Neural progenitor cell (in vitro differentiated cells): Measurements from ENCODE around the gene ACACA. TPM values are rescaled to one million over a fixed set of nuclear protein-coding genes. Genes with fewer than 3 reads are reported as not detected.

Source experiments
- DNase-seq: peaks from one replicate; pipeline ENCODE4 v3.0.0-alpha.2; 2016; ENCODE audit warnings: low spot score
- H2AFZ ChIP-seq: fragments of 200-600 bp; sonication (generic); replicated peaks from 2 replicates; pipeline ENCODE4 v1.6.1; 2016; ENCODE audit warnings: antibody characterized with exemption
- H3F3A ChIP-seq: fragments of 200-600 bp; sonication (generic); 2 replicates; pipeline ENCODE4 v1.6.1; 2016; ENCODE audit warnings: antibody characterized with exemption, low read depth
- H3K27ac ChIP-seq: fragments of 200-600 bp; sonication (generic); 2 replicates; pipeline ENCODE4 v1.5.1; 2016; ENCODE audit warnings: mild to moderate bottlenecking
- H3K27me3 ChIP-seq: fragments of 200-600 bp; sonication (generic); 2 replicates; pipeline ENCODE4 v1.6.1; 2016; ENCODE audit warnings: mild to moderate bottlenecking, moderate library complexity
- H3K36me3 ChIP-seq: fragments of 200-600 bp; sonication (generic); 2 replicates; pipeline ENCODE4 v1.5.1; 2016
- H3K4me1 ChIP-seq: fragments of 200-600 bp; sonication (generic); 2 replicates; pipeline ENCODE4 v1.6.1; 2016; ENCODE audit warnings: mixed run types
- H3K4me2 ChIP-seq: fragments of 200-600 bp; sonication (generic); 2 replicates; pipeline ENCODE4 v1.6.1; 2016
- H3K4me3 ChIP-seq: fragments of 200-600 bp; sonication (generic); 2 replicates; pipeline ENCODE4 v1.5.1; 2016
- H3K79me2 ChIP-seq: fragments of 200-600 bp; sonication (generic); 2 replicates; pipeline ENCODE4 v1.6.1; 2016; ENCODE audit warnings: low read depth
- H3K9ac ChIP-seq: fragments of 200-600 bp; sonication (generic); 2 replicates; pipeline ENCODE4 v1.6.1; 2016
- H3K9me3 ChIP-seq: fragments of 200-600 bp; sonication (generic); 2 replicates; pipeline ENCODE4 v1.5.1; 2016; ENCODE audit warnings: low read depth
- H4K20me1 ChIP-seq: fragments of 200-600 bp; sonication (generic); 2 replicates; pipeline ENCODE4 v1.6.1; 2016; ENCODE audit warnings: low read depth
- H3K27ac Mint-ChIP-seq: 3 replicates; pipeline ENCODE4 v1.8.0; 2021; ENCODE audit warnings: mixed read lengths
- H3K27me3 Mint-ChIP-seq: 2 replicates; pipeline ENCODE4 v1.8.0; 2022; ENCODE audit warnings: low read depth, mild to moderate bottlenecking, inconsistent platforms, moderate library complexity, mixed read lengths; ENCODE audit not compliant: insufficient read depth
- H3K36me3 Mint-ChIP-seq: 3 replicates; pipeline ENCODE4 v1.8.0; 2021; ENCODE audit warnings: mixed read lengths
- H3K4me1 Mint-ChIP-seq: 3 replicates; pipeline ENCODE4 v1.8.0; 2021; ENCODE audit warnings: mixed read lengths
- H3K4me3 Mint-ChIP-seq: 3 replicates; pipeline ENCODE4 v1.8.0; 2021; ENCODE audit warnings: mild to moderate bottlenecking, moderate library complexity, mixed read lengths
- H3K9me3 Mint-ChIP-seq: 3 replicates; pipeline ENCODE4 v1.8.0; 2020; ENCODE audit warnings: mixed read lengths
- CTCF ChIP-seq: fragments of 200-600 bp; sonication (generic); IDR thresholded peaks from 2 replicates; pipeline ENCODE4 v1.5.1; 2017; ENCODE audit warnings: antibody characterized with exemption, mild to moderate bottlenecking
- EZH2 ChIP-seq: fragments of 200-600 bp; sonication (generic); IDR thresholded peaks from 2 replicates; pipeline ENCODE4 v1.6.1; 2017; ENCODE audit warnings: antibody characterized with exemption, mild to moderate bottlenecking, moderate library complexity
- EZH2phosphoT487 ChIP-seq: fragments of 200-600 bp; sonication (generic); IDR thresholded peaks from 2 replicates; pipeline ENCODE4 v1.6.1; 2017; ENCODE audit warnings: antibody characterized with exemption
- total RNA-seq: library from RNA; depleted of rRNA; stranded (reverse); fragments of >200 nt; gene quantifications from 2 replicates; pipeline ENCODE4 v1.2.3, GENCODE V29; 2015; ENCODE audit warnings: low replicate concordance

The ACACA gene
- total RNA-seq, 1 donor from 2014 or later, result 88.6 TPM

GRCh38 chr17:37293770-37294169, 112.9 kb downstream of the ACACA start:
- Histone ChIP-seq H3F3A (peaks cover 39% of the 10 kb centered on the region), H3K79me2 (peaks cover 96% of the 10 kb centered on the region), H4K20me1 (peaks cover 5% of the 10 kb centered on the region), H3K4me2 (no peak overlapping the region), H3K36me3 (no peaks in the 10 kb centered on the region), H3K4me3 (no peak overlapping the region), H3K27me3 (no peaks in the 10 kb centered on the region), H3K9me3 (no peaks in the 10 kb centered on the region), H3K9ac (no peak overlapping the region), H3K4me1 (peaks cover 21% of the 10 kb centered on the region), H2AFZ (no peak overlapping the region), H3K27ac (no peak overlapping the region)
- H3K36me3 Mint-ChIP-seq, result peaks cover 9% of the 10 kb centered on the region
- DNase-seq, result no peak
- TF ChIP-seq EZH2phosphoT487 (no peak), CTCF (no peak), EZH2 (no peak)
- H3K9me3 Mint-ChIP-seq, result no peaks in the 10 kb centered on the region
- no peak overlapping the region for H3K27ac Mint-ChIP-seq
- H3K4me3 Mint-ChIP-seq, result no peak overlapping the region
- peaks cover 15% of the 10 kb centered on the region for H3K4me1 Mint-ChIP-seq
- H3K27me3 Mint-ChIP-seq, result peaks cover 2% of the 10 kb centered on the region

GRCh38 chr17:37292429-37293139, 114.1 kb downstream of the ACACA start:
- H3K36me3 Mint-ChIP-seq, result peaks cover 9% of the 10 kb centered on the region
- Histone ChIP-seq H3K79me2 (peaks cover 93% of the 10 kb centered on the region), H3K4me2 (no peak overlapping the region), H3K4me3 (no peak overlapping the region), H3K27ac (no peak overlapping the region), H3K4me1 (peaks cover 11% of the 10 kb centered on the region), H3K27me3 (no peaks in the 10 kb centered on the region), H3K9ac (no peak overlapping the region), H2AFZ (no peak overlapping the region), H4K20me1 (peaks cover 3% of the 10 kb centered on the region), H3K36me3 (no peaks in the 10 kb centered on the region), H3K9me3 (no peaks in the 10 kb centered on the region), H3F3A (peaks cover 27% of the 10 kb centered on the region)
- peaks cover 9% of the 10 kb centered on the region for H3K4me1 Mint-ChIP-seq
- H3K27me3 Mint-ChIP-seq, result peaks cover 2% of the 10 kb centered on the region
- no peak overlapping the region for H3K4me3 Mint-ChIP-seq
- no peak for TF ChIP-seq EZH2phosphoT487
- TF ChIP-seq EZH2, result no peak
- no peak for TF ChIP-seq CTCF
- no peaks in the 10 kb centered on the region for H3K9me3 Mint-ChIP-seq
- no peak overlapping the region for H3K27ac Mint-ChIP-seq
- DNase-seq, result no peak

- Histone ChIP-seq H3K79me2 (peaks cover 90% of the 10 kb centered on the region), H3K27me3 (no peaks in the 10 kb centered on the region), H3K27ac (no peak overlapping the region), H4K20me1 (peaks cover 6% of the 10 kb centered on the region), H3K9ac (no peak overlapping the region), H2AFZ (no peak overlapping the region), H3K4me3 (no peak overlapping the region), H3K4me1 (peaks cover 11% of the 10 kb centered on the region), H3F3A (peaks cover 28% of the 10 kb centered on the region), H3K4me2 (no peak overlapping the region), H3K36me3 (no peaks in the 10 kb centered on the region), H3K9me3 (no peaks in the 10 kb centered on the region)
- Mint-ChIP-seq H3K36me3 (peaks cover 9% of the 10 kb centered on the region), H3K9me3 (no peaks in the 10 kb centered on the region), H3K4me3 (no peak overlapping the region), H3K4me1 (peaks cover 9% of the 10 kb centered on the region), H3K27me3 (peaks cover 2% of the 10 kb centered on the region), H3K27ac (no peak overlapping the region)
- no peak for DNase-seq
- no peak for TF ChIP-seq EZH2phosphoT487
- no peak for TF ChIP-seq CTCF
These were observed 115.3 kb downstream of the ACACA start for GRCh38 chr17:37291351-37291750.
